Colon (tissue), 2 donors: ENCODE results near the gene GPT2.

Experiments
- FAIRE-seq: peaks from 2 replicates; lab custom pipeline; 2012; peaks lifted over from hg19 to GRCh38; lab: Jason Lieb, UNC
- donor health status: control.
- donor health status: control.

The GPT2 gene

DNA sequence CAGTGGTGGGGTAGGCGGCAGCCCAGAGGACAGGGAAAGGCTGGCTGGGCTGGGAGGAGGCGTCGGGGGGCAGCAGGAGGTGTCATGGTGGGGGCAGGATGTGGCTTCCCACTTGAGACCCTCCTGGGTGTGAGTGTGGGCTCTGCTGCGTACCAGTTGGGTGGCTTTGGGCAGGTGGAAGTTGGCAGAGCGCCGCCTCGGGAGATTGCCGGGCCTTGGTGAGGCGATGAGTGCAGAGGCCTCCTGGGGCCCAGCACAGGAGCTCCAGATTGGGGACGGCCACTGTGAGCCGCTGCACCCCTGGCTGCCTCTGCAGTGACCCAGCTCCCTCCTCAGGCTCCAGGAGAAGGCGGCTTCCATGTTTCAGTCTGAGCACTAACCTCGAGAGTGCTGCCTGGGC is 13.8 kb downstream of the GPT2 start:
- FAIRE-seq, result no peak

DNA sequence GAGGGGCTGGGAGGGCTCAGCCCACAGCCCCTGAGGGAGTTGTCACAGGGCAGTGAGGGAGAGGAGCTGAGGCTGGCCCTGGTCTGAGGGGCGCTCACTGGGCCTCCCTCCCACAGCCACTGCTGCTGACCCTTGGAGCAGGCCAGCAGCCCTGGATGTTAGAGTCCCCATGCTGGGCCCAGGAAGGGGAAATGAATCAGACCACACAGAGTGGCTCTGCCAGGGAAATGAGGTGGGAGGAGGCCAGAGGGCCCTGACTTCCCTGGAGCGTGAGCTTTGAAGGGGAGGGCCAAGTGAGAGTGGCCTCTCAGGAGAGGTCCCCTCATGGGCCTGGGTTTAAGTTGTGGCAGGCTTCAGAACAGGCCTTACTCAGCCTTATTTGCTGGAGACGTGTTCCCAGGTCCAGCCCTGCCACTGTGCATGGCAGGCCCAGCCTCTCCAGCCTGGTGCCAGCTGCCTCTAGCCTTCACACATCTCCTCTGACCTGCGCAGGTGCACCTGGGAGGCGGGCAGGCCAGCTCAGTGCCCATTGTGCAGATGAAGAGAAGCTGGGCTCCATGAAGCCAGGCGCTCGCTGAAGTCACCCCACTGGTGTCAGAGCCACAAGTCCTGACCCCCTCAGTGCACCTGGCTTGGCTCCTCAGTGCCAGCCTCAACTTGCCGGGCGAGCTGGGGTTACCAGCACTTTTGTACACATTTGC is 15.4 kb downstream of the GPT2 start:
- no peak for FAIRE-seq

DNA sequence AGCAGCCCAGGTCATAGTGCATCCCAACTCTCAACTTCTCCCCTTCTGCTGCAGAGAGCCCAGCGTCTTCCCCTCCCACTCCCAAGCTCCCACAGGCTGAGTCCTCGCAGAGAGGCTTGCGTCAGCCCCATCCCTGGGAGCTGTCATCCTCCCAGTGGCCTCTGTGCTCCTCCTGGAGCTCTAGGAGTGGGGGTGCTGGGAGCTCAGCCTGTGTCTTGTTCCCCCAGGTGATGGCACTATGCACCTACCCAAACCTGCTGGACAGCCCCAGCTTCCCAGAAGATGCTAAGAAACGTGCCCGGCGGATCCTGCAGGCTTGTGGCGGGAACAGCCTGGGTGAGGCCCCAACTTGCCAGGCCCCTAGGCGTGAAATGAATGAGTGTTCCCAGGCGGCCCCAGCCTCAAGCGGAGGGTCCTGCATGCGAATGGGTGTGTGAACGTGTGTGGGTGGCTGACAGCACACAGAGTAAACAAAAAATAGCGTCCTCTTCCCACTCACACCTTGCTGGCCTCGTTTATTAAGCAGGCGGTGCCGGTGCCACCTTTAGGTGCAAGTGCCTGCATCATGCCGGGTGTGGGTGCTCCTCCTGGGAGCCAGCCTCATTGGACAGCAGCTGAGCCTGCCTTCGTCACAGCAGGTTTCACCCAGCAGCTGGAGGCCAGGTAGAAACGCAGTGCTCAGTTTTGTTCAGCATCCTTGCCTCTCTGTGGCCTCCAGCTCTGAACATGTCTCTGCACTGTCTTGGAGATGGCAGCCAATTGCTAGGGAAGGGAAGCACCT is 16.5 kb downstream of the GPT2 start:
- no peak for FAIRE-seq

DNA sequence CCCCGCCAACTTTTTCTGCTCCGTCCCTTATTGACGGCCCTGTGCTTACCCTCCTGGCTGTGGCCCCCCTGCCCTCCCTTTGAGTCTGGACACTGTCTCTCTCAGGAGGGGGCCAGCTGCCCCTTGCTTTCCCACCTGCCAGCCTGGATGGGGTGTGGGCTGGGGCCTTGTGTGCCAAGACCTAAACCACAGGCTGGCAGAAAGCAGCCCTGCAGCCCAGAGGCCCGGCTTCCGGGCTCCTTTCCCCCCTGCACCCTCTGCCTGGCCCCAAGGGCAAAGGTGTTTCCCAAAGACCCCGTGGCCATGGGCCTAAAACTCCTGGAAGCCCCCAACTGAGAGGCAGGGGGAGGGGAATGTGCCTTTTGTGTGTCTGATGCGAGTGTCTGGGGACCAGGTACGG is 17.5 kb downstream of the GPT2 start:
- FAIRE-seq, result no peak

DNA sequence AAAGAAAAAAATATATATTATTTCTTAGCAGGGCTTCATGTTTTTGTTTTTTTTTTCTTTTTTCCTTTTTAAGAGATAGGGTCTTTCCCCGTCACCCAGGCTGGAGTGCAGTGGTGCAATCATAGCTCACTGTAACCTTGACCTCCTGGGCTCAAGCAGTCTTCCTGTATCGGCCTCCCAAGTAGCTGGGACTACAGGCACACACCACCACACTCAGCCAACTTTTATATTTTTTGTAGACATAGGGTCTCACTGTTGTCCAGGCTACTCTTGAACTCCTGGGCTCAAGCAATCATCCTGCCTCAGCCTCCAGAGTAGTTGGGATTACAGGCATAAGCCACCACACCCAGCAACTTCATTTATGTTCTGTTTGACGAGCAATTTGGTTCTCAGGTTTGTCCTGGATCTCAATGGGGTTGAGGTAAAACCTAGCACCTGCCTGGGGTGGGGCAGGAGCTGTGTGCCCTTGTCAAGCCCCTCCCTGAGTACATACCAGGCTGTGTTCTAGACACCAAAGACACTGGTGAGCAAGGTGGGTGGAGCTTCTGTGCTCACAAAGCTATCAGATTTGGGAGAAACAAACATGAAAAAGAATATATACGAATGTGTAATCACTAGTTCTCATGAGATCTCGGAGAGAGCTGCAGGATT is 19.2 kb downstream of the GPT2 start:
- peak; percentile 57 for FAIRE-seq

DNA sequence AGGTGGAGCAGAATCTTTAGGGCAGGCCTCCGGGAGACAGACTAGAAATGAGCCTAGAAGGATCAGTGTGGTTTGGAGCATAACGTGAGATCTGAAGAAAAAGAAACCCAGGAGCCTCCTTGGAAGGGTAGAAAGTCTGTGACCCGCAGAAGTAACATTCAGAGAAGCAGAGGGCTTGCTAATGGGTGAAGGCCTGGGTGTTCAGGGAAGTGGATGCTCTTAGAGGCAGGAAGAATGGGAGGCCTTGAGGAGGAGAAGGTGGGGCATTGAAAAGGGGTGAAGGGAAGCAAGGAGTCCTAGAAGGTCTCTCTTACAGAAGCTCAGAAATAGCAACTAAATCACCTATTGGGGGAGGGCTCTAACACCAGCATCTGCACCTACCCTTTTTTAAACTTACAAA is 20.3 kb downstream of the GPT2 start:
- no peak for FAIRE-seq

DNA sequence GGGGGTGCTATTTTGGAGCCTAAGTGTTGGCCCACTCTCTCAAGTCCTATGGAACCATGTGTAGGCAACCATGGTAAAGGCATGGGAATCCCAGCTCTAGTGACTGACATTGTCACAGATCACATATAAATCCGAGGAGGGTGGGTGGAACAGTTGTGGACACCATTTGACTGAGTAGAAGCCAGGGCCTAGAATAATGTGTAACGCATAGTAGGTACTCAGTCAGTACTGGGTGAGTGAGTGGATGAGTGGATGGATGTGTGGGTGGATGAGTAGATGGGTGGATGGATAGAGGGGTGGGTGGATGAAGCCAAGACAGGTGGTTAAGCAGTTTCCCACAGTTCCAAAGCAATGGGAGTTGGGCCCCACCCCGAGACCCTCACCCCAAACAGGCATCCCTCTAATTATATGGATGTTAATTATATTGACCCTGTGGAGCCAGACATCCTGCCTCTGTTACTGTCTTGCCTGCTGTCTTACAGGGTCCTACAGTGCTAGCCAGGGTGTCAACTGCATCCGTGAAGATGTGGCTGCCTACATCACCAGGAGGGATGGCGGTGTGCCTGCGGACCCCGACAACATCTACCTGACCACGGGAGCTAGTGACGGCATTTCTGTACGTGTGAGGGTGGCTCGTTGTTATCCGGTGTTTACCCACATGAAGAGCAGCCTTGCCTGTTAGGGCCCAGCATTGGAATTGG is 22.3 kb downstream of the GPT2 start:
- no peak for FAIRE-seq

DNA sequence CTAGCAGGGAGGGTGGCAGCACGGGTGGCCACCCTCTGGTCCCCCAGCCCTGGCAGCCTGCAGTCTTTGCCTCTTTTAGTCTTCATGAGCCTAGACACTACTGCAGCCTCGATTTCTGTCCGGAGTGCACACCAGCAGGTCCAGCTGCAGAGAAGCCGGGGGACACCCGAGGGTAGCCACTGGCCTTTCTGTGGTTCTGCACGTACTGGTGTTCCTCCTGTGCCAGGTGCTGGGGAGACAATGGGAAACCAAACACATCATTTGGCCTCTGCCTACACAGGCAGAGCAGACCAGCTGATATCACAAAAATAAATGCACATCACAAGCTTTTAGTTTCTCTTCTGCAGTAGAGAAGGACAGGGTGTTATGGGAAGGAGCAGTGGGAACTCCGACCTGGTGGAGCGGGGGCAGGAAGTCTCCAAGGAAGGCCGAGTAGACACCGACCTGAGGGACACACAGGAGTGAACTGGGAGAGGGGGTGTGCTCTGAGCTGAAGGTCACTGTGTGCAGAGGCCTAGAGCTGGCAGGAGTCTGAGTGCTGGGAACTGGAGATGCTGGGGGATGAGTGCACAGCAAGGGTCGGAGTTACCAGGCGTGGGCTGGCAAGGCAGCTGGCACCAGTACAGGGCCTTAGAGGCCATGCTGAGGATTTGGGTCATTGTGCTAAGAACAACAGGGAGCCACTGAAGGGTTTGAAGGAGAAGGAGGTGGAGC is 23.1 kb downstream of the GPT2 start:
- no peak for FAIRE-seq

DNA sequence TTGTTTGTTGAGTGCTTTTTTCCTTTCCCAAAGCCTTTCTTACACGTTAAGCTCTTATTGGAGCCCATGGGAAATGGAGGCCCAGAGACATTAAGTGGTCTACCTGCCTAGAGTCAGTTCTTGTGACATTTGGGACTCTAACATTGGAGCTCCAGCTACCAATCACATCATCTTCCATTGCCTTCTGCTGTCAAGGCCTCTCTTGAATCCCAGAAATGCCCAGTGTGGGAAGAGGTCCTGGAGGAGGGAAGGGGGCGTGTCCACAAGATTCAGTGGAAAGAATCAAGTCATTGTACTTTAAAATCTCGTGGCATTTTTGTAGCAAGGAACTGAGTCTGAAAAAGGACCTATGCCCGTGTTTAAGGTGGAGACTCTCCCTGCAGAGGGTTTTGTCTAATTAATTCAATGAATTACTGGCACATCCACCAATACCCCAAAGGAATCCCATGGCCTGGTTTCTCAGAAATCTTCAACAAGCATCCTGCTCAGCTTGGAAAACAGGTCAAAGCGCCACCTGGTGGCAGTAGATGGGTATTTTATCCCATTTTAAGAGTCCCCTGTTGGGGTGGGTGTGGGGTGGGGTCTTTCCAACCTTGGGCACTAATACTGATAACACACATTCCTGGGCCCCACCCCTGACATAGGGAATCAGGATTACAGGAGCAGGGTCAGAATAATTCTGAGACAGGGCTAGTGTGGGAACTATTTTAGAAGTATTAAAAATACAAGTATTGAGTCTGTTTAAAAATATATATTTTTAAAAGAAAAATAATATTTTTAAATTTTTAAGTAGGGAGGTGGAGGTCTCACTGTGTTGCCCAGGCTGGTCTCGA is 24.6 kb downstream of the GPT2 start:
- no peak for FAIRE-seq

DNA sequence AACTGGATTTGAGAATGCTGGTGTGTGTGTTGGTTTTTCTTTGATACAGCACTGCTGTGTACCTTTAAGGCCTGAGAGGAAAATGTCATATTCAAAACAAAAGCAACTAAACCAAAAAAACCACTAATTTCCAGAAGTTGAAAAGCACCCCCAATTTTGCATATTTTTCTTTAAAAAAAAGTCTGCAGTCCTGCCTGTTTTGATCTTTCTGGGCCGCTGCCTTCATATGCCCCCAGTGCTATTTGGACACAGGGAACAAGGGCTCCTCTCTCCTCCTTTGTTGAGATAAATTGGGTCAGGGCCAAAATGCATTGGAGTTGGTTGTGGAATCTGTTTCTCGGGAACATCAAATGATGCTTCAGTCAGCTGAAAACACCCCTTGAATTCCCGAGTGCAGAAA is 26.9 kb downstream of the GPT2 start:
- FAIRE-seq, result no peak

DNA sequence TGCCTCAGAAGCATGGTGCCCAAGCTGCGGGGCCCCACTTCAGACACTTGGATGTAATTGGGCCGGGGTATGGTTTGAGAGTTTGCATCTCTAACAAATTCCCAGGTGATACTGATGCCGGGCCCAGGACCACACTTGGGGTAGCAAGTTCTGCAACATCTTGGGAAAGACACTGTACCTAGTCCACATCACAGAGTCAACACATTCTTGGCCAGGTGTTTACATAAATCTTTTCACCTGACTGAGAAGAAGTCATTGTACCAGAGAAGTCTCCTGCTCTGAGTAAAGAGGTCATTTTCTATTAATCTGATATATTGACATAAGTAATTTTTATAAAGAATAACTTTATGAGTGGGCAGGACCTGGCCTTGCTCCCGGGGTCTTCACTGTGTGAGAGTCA is 27.5 kb downstream of the GPT2 start:
- no peak for FAIRE-seq

DNA sequence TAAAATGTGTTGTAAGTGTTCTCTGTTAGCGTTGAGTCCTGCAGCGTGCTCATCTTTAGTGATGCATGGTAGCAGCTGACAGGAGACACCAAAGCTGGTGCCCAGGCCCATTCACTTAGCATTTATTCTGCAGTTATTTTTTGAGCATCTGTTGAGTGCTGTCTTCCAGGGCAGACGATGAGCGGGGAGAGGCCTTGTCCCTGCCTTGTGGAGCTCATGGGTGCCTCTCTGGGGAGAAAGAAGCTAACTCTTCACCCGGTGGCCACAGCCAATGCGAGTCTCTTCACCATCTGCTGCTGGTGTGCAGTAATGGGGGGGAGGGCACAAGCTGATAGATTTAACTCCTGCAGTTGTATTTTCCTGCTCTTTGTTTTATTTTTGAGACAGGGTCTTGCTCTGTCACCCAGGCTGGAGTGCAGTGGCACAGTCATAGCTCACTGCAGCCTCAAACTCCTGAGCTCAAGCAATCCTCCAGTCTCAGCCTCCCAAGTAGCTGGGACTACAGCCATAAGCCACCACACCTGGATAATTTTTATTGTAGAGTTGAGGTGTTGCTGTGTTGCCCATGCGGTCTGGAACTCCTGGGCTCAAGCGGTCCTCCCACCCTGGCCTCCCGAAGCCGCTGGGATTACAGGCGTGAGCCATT is 30.5 kb downstream of the GPT2 start:
- FAIRE-seq, result no peak

DNA sequence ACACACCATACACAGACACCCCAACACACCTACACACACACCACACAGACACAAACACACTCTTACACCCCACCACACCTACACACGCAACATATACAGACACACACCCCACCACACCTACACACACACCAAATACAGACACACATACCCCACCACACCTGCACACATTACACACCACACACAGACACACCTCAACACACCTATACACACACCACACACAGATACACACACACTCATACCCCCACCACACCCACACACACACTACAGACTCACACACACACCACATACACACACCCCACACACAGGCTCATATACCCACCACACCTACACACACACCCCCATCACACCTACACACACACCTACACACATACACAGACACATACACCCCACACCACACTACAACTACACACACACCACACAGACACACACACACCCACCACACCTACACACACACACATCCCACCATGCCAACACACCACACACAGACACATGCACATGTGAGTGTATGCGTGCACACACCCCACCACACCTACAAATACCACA is 31.4 kb downstream of the GPT2 start:
- no peak for FAIRE-seq

DNA sequence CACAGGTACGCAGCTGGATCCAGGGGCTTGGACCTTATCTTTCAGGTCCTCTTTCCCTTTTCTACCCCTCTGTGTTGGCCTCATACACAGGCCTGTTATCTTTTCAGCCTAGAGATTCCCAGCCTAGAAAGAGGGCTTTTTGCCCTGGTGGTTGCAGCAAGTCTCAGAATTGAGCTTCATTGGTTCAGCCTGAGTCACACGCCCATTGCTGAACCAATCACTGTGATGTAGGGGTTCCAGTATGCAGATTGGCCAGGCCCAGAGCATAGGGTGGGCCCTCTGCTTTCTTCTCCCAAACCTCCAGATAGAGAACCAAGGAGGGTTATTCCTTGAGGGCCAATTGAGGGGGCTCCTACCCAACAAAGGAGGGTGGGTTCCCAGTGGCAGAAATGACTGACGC is 32.8 kb downstream of the GPT2 start:
- no peak for FAIRE-seq

DNA sequence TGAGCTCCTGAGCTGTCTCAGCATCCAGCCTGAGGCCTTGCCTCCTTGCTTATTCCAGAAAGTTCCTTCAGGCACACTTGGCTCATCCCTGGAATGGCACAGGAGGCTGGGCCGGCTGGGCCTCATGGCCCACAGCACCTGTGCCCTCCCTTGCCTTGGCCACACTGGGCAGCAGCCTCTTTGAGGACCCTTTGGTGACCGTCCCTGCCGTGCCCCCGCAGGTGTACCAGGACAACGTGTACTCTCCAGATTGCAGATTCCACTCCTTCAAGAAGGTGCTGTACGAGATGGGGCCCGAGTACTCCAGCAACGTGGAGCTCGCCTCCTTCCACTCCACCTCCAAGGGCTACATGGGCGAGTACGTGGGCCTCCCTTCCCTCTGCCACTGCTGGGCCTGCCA is 34.2 kb downstream of the GPT2 start:
- no peak for FAIRE-seq

DNA sequence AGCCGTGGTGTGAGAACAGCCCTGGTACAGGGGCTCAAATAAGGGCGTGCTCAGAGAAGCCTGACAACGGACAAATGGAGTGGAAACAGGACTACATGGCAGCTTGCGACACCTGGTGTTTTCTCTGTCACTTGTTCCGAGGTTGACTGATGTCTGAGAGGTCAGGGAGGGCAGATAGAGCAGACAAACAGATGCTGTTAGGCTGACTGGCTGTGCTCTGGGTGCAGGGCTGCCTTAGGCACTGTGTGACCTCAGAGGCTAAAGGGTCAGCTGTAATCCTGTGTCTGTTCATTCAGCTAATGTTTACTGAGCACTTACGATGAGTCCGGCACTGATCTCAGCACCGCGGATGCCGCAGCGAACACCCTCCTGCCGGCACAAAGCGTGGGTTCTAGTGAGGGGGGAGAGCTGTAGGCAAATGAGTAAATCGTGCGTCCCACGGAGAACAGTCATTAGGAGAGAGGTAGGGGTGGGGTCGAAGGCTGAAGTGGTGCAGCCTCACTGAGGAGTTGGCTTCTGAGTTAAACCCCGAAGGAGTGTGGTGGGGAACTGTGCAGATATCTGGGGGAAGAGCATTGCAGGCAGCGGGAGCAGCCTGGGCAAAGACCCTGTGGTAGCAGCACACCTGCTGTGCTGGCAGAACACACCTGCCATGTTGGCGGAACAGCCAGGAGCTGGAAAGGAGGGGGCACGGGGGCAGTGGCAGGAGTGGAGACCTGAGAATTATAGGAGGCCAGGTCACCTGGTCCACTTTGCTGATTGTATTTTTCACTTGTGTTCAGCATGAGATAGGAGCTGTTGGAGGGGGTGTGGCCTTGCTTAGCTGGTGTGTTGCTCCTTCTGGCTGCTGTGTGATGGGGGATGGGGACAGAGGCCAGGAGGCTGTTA is 35.0 kb downstream of the GPT2 start:
- FAIRE-seq, result no peak

DNA sequence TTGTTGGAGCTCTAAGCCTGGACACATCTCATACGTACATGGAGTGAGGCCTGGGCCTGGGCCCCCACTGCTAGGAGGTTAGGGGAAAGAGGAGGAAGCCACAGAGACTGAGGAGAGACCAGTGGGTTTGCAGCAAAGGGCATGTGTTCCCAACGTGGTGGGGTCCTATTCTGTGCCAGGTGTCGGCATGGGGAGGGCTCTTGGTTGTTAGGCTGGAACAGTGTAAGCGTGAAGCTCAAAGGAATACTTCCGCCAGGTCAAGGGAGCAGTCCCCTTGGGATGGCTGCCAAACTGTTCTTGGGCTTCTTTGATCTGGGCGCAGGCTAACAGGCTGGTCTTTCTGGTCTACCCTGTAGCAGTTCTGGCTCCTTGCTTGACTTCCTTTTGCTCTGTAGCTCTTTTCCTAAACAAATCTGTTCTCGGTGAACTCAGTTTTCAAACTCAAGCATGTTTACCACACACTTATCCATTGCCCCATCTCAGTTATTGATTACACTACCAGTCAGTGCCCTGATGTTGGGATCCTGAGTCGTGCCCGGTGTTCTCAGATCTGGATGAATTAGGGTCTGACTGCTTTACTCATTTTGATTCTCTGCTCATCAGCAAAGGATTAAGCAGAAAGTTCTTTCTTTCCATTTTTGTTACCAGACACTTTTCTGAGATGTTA is 36.4 kb downstream of the GPT2 start:
- no peak for FAIRE-seq

DNA sequence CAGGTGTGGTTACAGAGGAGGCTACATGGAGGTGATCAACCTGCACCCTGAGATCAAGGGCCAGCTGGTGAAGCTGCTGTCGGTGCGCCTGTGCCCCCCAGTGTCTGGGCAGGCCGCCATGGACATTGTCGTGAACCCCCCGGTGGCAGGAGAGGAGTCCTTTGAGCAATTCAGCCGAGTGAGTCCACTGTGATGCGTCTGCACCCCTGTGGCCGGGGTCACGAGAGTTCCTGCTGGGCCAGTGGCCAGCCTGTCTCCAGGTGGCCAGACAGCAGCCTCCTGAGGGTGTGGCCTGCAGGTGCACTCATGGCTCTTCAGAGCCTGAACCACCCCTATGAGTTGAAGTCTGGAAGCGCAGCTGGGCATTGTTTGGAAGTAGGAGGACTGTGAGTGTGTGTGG is 38.1 kb downstream of the GPT2 start:
- FAIRE-seq, result no peak
